ENCODE data around the gene BCAR3.
"Not testable (repeated sequence)": the region's sequence is repeated elsewhere in the genome, so short reads cannot be mapped to it uniquely, and the experiment has no call there.

The BCAR3 gene

DNA sequence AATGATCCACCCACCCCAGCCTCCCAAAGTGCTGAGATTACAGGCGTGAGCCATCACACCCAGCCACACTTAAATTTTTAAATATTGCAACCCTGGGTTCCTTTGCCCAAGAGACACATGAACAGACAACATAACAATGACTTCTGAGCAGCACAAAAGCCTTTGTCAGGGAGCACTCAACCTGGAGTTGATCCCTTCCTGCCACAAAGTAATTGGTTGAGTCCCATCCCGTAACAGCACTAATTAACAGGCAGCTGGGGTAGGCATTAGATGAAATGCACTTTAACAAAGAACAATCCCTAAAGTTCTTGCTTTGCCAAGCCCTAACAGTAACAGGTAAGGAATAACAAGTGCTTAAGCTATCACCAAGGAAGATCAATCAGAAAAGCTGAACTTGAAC, 5.9 kb upstream of the BCAR3 start:
- no peak for DNase-seq

DNA sequence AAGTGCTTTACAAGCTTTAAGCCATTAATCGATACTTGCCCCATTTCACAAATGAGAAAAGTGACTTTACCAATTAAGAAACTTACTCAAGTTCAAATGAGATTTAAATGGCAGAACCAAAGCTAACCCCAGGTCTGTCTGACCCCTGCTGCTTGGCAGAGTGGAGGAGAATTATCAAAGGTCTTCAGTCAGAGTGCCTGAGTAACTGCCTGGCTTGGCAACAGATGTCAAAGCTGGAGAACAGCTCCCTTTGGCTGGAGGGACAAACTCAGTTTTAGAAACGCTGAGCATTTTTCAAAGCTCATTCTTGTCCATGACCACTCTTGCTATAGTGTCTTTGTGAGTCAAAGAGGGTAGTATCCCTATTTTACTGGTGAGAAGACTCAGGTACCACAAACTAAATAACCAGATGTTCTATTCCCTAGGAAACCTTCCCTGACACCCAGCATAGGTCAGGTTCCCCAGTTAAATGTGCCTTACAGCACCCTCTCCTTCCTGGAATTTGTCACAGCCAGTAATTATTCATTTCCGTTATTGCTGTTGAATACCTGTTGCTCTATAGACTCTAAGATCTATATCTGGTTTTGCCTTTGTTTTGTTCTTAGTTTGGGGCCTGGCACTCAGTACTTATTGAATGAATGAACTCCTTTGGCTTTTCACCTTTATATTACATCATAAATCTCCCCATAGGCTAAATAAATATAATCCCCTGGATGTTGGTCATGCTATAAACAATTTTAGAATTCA, 5.0 kb upstream of the BCAR3 start:
- no peak for DNase-seq

GRCh38 chr1:93685918-93686317, 4.3 kb upstream of the BCAR3 start:
- no peak for DNase-seq

GRCh38 chr1:93683234-93683633, 1.6 kb upstream of the BCAR3 start:
- no peak for DNase-seq

GRCh38 chr1:93681989-93682412, 364 bp upstream of the BCAR3 start:
- DNase-seq = no peak

- DNase-seq = peak; percentile 6
These were observed 1.1 kb downstream of the BCAR3 start for GRCh38 chr1:93680420-93681100.

GRCh38 chr1:93680076-93680419, 1.6 kb downstream of the BCAR3 start:
- no peak for DNase-seq

DNA sequence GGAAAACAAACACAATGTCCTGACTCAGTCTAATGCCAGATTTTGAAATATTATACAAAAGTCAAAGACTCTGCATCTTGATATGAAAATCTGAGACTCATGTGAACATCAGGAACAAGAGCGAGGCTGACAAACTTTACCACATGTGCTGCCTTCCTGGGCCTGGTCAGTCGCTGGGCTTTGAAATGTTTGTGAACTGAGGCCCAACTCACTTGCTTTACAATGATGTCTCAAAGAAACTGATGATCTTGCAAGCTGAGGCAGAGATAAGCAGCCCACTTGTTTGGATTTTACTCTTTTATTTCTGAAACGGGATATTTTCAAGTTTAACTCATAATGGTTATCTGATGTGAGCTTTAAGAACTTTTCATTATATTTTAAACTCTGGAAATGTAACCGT, 2.1 kb downstream of the BCAR3 start:
- DNase-seq = no peak

DNA sequence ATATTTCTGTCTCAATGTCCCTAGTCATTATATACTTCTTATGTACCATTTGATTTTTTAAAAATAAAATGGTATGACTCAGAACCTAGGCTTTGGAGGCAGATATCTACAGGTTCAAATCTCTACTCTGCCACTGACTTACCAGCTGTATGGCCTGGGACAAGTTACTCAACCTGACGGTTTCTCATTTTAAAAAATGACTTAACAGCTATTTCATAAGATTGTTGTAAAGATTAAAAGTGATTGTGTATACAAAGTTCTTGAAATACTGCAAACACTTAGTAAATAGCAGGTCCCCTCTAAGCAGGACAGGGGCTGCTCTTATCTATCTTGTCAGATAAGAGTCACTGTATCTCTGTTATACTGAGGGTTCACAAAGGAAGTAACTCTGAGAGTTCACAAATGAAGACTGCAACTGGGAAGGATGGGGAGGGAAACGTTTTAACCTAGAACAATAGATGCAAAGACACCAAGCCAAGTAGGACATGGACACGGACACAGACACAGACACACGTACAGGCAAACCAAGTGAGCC, 2.6 kb downstream of the BCAR3 start:
- no peak for DNase-seq

DNA sequence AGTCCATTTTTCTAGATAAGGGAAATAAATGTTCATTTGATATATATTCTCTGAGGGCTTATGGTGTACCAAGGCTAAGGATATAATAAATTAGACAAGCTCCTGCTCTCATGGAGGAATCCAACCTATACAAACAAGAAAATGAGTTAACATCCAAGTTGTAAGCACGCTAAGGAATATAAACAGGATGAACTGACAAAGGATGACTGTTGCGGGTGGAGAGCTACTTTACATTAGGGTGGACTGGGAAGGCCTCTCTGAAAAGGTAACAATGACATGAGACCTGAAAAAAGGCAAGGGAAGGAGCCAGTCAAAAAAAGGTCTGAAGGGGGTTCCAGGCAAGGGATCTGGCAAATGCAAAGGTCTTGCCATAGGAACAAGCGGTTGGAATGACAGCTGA, 3.1 kb downstream of the BCAR3 start:
- no peak for DNase-seq

- DNase-seq = no peak
These were observed 3.9 kb downstream of the BCAR3 start for GRCh38 chr1:93677729-93678128.

DNA sequence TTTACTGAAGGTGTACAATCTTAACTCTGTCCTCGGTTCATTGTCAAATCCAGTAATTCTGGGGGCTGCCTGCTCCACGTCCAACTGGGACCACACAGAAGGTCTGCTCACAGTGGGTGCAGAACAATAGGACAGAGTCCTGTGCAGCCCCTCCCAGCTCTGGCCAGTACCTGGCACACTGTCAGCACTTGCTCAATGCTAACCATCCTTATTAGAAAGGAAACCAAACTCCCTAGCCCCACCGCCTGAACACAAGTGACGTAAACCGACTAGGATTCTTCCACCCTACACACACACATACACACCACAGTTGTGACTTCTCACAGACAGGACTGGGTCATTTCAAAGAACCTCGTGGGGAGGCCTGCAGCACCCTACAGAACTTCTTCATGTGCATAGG, 5.2 kb downstream of the BCAR3 start:
- no peak for DNase-seq

GRCh38 chr1:93675931-93676330, 5.7 kb downstream of the BCAR3 start:
- DNase-seq = no peak

GRCh38 chr1:93675271-93675670, 6.4 kb downstream of the BCAR3 start:
- DNase-seq = no peak

DNA sequence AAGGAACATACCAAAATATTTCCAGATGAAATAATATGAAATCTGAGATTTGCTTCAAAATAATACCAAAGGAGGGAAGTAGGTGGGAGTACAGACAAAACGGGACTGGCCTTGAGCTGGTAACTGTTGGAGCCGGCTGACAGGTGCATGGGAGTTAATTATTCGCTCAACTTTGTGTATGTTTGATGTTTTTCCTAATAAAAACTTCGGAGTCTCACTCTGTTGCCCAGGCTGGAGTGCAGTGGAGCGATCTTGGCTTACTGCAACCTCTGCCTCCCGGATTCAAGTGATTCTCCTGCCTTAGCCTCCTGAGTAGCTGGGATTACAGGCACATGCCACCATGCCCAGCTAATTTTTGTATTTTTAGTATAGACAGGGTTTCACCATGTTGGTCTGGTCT, 7.6 kb downstream of the BCAR3 start:
- not testable (repeated sequence) for DNase-seq

DNA sequence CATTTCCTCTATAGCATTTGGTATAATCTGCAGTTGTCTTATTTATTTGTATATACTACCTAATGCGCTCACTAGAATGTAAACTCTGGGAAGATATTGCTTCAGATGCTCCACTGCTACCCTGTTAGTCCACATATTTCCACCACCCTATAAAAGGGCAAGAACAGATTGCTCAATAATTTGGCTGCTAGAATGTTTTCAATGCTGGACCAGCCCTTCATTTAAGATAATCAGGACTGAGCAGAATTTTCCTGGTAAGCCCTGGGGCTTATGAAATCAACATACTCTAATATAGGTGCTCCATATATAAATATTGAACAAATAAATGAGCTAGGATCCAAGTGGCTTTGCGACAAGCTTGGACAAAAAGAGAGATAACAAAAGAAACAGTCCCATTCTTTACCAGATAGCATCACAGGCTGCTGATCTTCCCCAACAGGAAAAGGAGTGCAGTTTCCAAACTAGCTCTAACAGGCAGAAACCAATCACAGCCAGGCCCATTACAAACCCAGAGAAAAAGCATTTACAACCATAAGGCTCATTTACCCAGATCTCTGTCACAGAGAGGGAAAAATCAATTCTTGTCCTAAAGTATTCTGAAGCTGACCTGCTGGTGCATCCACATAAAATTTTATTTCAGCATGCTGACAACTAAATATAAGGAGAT, 8.3 kb downstream of the BCAR3 start:
- DNase-seq = no peak

DNA sequence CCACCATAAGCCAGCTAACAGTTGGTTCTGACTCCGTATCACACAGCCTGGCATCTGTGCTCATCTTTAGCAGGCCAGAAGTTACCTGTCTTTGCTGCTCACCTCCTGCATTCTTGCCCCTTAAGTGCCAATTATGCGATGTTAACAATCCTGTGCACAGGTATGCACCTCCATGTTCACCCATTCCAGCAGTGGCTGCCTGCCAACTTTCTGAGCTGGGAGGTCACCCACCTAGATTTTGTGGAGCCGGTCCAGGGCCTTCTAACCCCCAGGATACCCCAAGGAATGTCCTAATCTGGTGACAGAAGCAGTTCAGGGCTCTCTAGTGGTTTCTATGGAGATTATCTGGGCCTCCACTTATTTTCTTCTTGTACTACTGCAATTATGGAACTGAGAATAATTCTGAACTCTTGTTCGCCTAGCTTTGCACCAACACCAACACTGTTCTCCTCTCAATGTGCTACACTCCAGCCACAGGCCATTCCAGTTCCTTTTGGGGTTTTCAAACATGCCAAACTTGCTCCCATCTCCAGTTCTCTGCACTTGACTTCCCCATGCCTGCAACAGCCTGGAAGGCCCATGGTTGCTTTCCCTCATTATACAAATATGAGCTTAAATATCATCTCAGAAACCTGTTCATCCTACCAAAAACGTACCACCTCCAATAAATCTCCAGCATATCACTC, 9.0 kb downstream of the BCAR3 start:
- DNase-seq = no peak

DNA sequence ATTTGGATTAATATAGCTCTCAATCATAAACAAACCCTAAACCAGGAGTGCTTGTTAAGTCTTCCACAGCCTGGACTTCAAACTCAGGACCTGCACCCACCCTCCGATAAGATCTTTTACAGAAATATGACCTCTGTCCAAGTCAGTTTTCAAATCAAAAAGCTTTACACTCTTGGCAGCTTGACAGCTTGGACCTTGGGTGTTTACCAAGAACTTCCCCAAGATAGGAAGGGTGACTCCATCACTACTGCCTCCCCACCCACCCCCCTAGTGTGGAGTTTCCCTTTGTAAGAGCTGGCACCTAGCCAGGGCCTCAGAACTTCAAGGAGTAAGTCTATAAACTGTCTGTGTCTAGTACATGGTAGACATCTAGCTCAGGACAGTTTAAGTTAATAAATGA, 9.6 kb downstream of the BCAR3 start:
- DNase-seq = no peak

- DNase-seq = no peak
These were observed 10.5 kb downstream of the BCAR3 start for GRCh38 chr1:93671099-93671621.

- no peak for DNase-seq
These were observed 11.5 kb downstream of the BCAR3 start for GRCh38 chr1:93670141-93670540.

DNA sequence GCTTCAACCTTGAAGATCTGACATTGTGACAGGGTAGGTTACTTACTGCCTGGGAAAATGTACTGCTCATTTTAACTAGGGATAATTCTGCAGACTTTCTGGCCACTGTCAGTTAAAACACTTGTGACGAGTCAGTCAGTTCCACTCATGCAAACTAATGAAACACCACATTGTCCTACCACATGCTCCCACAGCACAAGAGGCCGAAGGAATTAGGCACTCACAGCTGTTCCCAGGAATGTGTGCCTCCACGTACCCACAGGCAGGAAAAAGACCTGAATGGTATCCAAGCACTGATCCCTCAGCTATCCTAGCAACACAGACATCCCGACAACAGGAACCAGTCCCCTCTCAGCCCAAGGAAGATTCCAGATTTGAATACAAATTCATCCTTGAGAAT, 12.3 kb downstream of the BCAR3 start:
- no peak for DNase-seq

GRCh38 chr1:93668951-93669350, 12.7 kb downstream of the BCAR3 start:
- no peak for DNase-seq

DNA sequence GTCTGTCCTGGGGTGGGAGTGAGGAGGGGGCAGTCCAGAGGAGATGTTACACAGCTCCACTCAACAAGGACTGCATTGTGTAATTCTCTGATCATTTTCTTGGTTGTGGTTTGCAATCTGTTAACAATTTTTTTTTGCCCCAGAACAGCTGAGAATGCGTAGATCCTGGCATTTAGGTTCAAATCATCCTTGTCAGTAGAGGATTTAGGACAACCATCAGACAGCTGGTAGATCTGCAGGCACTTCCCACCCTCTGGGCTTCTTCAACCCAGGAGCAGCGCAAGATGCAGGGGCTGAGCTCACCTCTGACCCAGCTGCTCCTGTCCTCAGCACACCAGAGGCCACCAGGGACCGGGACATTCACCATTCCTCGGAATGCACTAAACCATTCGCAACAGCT, 13.5 kb downstream of the BCAR3 start:
- DNase-seq = no peak

Data from NCI-H2171 (cell line).